Measurements from ENCODE around the gene P2RY1.

The P2RY1 gene, protein sequence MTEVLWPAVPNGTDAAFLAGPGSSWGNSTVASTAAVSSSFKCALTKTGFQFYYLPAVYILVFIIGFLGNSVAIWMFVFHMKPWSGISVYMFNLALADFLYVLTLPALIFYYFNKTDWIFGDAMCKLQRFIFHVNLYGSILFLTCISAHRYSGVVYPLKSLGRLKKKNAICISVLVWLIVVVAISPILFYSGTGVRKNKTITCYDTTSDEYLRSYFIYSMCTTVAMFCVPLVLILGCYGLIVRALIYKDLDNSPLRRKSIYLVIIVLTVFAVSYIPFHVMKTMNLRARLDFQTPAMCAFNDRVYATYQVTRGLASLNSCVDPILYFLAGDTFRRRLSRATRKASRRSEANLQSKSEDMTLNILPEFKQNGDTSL

GRCh38 chr3:152834776-152835600, at the start of gene P2RY1:
Gene P2RY1, plus strand, starts transcription at chr3:152835131. Its CDS starts 652 bp downstream, at chr3:152835783.
- DNase-seq, result no peak

DNA sequence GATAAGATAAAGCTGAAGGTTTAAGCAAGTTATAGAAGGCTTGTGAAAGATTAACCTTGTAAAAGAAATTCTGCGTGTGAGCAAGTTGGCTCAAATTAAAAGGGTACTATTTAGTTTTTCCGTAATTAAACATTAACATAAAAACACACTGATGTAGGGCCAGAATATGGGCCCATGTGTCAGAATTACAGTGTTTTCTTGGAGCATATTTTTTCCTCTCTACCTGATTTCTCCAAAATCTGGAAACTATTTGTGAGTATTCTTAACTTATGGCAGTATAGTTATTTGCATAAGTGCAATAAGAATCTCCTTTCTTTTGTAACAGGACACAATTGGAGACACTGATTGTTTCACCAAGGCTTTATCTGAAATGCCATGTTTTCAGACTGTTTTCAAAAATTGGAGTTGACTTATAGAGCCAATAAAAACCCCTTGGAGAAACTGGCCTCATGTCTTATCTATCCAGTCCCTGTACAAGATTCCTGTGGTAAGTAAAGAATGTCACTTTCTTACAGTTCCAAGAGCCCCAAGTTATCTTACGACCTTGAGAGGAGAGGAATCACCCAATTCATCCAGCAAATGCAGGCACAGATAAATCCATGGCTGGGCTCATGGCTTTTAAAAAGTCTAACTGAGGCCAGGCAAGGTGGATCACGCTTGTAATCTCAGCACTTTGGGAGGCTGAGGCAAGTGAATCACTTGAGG, 47.8 kb upstream of the P2RY1 start:
- no peak for DNase-seq

GRCh38 chr3:152790651-152791387, 44.1 kb upstream of the P2RY1 start:
- DNase-seq, result no peak

GRCh38 chr3:152793969-152794368, 41.0 kb upstream of the P2RY1 start:
- no peak for DNase-seq

DNA sequence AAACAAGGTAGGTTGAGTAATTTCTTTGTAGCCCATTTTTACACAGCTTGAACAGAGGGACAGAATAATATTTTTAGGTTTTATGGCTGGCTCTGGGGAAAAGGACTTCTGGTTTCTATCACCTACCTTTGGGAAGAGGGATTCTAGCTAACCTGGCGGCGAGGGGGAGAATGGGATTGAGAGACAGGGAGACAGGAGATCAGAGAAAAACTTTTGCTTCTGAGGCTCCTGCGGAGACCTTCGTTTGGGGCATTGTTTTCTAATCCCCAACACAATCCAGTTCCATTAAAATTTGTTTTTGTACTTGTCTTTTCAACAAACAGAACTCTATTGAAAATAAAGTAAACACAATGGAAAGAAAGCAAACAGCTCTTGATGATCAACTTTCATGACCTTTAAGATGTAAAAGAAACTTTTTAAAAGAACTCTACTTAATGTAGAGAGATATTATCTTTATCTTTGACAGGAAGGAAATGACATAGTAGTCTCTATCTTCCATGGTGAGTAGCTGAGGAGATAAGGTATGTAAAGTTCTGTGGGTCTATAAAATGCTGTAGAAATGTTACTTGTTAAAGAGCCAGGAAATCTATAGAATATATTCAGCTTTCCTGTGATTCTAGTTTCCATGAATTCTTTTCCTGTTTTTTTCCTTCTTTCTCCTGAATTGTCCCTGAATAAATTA, 37.0 kb upstream of the P2RY1 start:
- DNase-seq, result no peak

DNA sequence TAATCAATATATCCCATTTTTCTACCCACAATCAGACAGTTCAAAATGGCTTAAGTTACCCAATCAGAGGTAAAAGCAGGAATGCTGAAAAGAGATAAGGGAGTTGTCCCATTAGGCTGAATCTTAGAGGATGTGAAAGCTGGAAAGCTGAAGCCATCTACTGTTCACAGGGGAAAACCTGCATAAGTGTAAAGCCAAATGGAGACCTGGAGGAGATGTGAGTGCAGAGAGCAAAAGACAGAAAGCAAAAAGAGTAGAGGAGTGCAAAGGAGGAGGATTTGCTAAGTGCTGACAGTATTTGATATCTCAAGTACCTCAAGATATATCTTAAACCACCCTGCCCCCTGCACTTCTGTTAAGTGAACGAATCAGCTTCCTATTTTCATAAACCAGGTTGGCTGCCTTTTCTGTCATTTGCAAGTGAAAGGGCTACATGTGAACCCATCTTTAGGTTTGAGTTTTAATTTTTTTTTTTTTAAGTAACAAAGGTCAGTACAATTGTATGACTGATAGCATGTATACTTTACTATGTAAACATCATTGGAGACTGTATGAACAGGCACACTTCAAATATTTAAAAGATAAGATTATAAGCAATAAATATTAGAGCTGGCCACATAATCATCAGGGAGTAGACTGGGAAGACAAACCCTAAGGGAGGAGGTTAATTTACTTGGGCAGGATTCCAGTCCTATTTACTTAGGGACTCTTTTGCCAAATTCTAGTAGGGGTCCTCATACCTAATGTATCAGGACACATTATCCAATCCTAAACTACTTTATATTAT, 22.8 kb upstream of the P2RY1 start:
- DNase-seq, result no peak

DNA sequence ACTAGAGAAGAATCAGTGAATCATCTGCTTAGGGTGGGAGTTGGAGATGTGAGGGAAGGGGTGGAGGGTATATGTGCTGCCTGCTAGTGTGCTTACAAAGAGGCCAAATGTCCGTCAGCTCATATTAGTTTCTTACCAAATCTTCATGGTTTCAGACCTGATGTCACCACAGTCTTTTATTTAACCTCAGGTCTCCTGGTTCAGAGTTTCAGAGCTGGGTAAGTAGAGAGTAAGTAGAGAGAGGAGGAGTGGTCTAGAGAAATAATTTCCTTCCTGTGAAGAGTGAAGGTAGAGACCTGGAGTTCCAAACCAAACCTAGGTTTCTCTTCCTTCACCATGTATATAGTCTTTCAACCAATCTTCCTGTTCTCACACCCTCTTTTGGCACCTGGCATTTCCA, 17.5 kb upstream of the P2RY1 start:
- DNase-seq, result no peak

DNA sequence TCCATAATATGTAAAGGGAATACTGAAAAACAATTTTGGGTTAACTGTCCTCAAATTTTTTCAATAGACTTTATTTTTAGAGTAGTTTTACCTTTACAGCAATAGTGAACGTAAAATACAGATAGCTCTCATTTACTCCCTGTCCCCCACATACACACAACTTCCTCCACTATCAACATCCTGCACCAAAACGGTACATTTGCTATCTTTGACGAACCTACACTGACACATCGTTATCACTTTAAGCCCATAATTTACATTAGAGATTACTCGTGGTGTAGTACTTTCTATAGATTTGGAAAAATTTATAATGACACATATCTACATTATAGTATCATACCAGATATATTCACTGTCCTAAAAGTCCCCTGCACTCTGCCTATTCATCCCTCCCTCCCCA, 16.9 kb upstream of the P2RY1 start:
- DNase-seq, result no peak

DNA sequence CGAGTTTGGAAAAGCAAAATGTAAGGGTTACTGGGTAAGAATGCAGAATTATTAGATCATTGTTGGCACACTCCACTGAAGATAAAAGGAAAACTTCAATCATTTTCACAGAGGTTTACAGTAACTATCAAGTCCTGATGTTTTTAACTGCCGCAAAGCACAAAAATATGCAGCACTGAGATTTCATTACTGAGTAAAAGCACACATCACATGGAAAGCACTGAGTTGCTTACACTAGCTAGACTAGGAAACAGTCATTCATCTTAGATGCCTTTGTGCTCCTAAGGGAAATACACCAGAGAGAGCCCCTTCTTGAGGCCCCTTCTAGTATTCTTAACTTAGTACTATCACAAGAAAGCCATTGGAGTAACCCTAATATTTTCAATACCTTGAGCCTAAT, 11.8 kb upstream of the P2RY1 start:
- DNase-seq, result no peak

DNA sequence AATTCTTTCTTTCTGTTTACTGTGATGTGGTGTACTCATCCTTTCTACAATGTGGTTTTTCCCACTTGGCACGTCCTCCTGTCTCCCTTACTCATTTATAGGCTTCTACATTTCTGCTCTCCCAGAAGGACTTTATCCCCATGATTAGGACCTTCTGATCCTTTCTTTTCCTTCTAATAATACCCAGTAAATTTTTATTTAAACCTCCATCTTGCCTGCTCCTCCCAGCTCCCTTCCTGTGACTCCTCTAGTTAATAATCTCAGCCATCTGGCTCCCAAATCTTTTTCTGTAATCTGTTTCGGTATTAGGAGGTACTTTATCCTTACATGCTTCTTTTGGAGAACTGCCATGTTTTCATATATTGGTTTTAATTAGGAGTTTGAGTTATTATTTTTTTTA, 11.2 kb upstream of the P2RY1 start:
- DNase-seq, result no peak

GRCh38 chr3:152825566-152825965, 9.4 kb upstream of the P2RY1 start:
- no peak for DNase-seq

GRCh38 chr3:152826476-152826875, 8.5 kb upstream of the P2RY1 start:
- no peak for DNase-seq

- no peak for DNase-seq
Measured at GRCh38 chr3:152827313-152827712, 7.6 kb upstream of the P2RY1 start.

DNA sequence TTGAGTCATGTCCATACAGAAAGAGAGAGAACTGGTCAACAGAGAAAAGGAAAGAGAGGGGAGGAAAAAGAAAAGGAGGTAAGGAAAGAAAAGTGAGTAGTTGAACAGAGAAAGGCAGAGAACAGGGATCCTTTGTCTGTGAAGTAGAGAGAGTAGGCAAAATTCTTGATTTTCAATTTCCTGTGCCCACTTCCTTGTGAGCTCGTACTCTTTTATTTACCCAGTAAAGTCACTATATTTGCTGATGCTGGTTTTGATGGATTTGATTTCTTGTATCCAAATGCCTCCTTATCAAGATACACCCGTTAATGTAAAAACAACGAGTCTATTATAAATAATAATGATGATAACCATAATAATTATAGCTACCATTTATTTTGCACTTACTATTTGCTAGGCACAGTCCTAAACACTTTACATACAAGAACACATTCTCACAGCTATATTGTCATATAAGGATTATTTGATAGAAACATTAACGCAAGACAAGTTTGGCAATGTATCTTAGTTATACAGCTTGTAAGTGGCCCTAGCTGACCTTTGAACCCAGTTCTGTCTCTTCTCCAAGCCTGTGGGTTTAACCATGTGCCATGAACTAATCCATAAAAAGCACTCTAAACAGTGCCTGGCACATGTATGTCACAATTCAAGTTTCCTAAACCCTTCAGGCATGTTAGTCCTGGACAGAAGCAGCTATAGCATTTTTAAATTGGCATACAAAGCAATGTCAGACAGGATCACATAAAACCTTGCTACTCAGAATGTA, 6.7 kb upstream of the P2RY1 start:
- no peak for DNase-seq

GRCh38 chr3:152830245-152830644, 4.7 kb upstream of the P2RY1 start:
- DNase-seq, result no peak

DNA sequence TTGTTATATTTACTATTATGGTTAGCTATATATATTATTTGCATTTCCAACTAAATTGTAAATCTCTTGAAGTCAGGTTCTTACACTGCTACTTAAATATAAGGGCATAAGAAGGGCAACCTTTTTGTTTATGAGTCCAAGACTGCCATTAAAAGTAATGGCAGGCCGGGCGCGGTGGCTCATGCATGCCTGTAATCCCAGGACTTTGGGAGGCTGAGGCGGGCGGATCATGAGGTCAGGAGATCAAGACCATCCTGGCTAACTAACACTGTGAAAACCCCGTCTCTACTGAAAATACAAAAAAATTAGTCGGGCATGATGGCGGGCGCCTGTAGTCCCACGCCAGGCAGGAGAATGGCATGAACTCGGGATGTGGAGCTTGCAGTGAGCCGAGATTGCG, 2.9 kb upstream of the P2RY1 start:
- no peak for DNase-seq

DNA sequence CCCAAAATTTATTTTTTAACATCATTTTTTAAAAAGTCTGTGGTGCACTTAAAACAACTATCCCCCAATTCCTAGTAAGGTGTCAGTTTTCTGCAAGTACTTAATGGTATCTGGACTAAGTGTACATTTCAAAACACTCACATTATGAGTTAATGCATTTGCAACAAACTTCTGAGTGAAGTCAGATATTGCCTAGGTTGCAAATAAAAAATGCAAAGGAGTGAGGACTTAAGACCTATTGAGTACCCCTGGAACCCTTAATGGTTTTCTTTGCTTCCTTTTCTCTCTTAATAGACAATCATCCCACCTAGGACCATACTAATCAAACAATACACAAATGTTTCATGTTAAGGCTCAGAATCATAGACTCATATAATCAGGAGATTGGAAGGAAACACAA, 1.8 kb upstream of the P2RY1 start:
- no peak for DNase-seq

- no peak for DNase-seq
Measured at GRCh38 chr3:152834191-152834775, 648 bp upstream of the P2RY1 start.

DNA sequence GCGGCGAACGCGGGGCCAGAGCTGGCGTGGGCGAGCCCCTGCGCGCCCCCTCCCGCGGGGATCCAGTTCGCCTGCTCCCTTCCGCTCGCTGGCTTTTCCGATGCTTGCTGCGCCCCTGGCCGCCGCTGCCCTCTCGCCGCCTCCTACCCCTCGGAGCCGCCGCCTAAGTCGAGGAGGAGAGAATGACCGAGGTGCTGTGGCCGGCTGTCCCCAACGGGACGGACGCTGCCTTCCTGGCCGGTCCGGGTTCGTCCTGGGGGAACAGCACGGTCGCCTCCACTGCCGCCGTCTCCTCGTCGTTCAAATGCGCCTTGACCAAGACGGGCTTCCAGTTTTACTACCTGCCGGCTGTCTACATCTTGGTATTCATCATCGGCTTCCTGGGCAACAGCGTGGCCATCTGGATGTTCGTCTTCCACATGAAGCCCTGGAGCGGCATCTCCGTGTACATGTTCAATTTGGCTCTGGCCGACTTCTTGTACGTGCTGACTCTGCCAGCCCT, 721 bp downstream of the P2RY1 start:
- no peak for DNase-seq

DNA sequence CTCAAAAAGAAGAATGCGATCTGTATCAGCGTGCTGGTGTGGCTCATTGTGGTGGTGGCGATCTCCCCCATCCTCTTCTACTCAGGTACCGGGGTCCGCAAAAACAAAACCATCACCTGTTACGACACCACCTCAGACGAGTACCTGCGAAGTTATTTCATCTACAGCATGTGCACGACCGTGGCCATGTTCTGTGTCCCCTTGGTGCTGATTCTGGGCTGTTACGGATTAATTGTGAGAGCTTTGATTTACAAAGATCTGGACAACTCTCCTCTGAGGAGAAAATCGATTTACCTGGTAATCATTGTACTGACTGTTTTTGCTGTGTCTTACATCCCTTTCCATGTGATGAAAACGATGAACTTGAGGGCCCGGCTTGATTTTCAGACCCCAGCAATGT, 1.3 kb downstream of the P2RY1 start:
- DNase-seq, result no peak
